SK-N-SH treated with all-trans-retinoic acid at 6 μM for 48 hours (cell line): Measurements from ENCODE around the gene USE1.

Experiments
- ATAC-seq: fragments of 200-7000 bp; cut with Tn5 transposase; 3 replicates; pipeline ENCODE4 v1.9.1; 2020; ENCODE audit warnings: mild to moderate bottlenecking, moderate library complexity
- BACH2 ChIP-seq: fragments of 250-450 bp; sonication (Bioruptor Pico); IDR thresholded peaks from 2 replicates; pipeline ENCODE4 v1.9.0; 2021; ENCODE audit warnings: mild to moderate bottlenecking, borderline replicate concordance
- CREB5 ChIP-seq: fragments of 250-450 bp; sonication (Bioruptor Pico); IDR thresholded peaks from 2 replicates; pipeline ENCODE4 v1.5.1; 2020; ENCODE audit warnings: low read depth, mild to moderate bottlenecking, moderate library complexity
- CSDC2 ChIP-seq: fragments of 250-450 bp; sonication (Bioruptor Pico); IDR thresholded peaks from 2 replicates; pipeline ENCODE4 v1.5.0; 2020; ENCODE audit warnings: mild to moderate bottlenecking, moderate library complexity
- CSRNP3 ChIP-seq: fragments of 250-450 bp; sonication (Bioruptor Pico); IDR thresholded peaks from 2 replicates; pipeline ENCODE4 v1.5.1; 2021; ENCODE audit warnings: mild to moderate bottlenecking, moderate library complexity
- ESRRG ChIP-seq: fragments of 250-450 bp; sonication (Bioruptor Pico); IDR thresholded peaks from 2 replicates; pipeline ENCODE4 v1.6.1; 2021; ENCODE audit warnings: mild to moderate bottlenecking
- ISL1 ChIP-seq: fragments of 250-450 bp; sonication (Bioruptor Pico); IDR thresholded peaks from 2 replicates; pipeline ENCODE4 v2.1.2; 2022; ENCODE audit warnings: mild to moderate bottlenecking, moderate library complexity
- OSR1 ChIP-seq: fragments of 250-450 bp; sonication (Bioruptor Pico); IDR thresholded peaks from 2 replicates; pipeline ENCODE4 v1.8.0; 2022; ENCODE audit warnings: moderate library complexity, mild to moderate bottlenecking, inconsistent platforms
- PATZ1 ChIP-seq: fragments of 250-450 bp; sonication (Bioruptor Pico); IDR thresholded peaks from 2 replicates; pipeline ENCODE4 v1.8.0; 2020; ENCODE audit warnings: mild to moderate bottlenecking, moderate library complexity, borderline replicate concordance
- POU6F1 ChIP-seq: fragments of 250-450 bp; sonication (Bioruptor Pico); IDR thresholded peaks from 2 replicates; pipeline ENCODE4 v1.8.0; 2021; ENCODE audit warnings: low read depth, mild to moderate bottlenecking, moderate library complexity, borderline replicate concordance
- PPARA ChIP-seq: fragments of 250-450 bp; sonication (Bioruptor Pico); IDR thresholded peaks from 2 replicates; pipeline ENCODE4 v1.5.0; 2020; ENCODE audit warnings: mild to moderate bottlenecking, borderline replicate concordance
- RARB ChIP-seq: fragments of 250-450 bp; sonication (Bioruptor Pico); IDR thresholded peaks from 2 replicates; pipeline ENCODE4 v1.8.0; 2021; ENCODE audit warnings: mild to moderate bottlenecking, moderate library complexity
- SNAI2 ChIP-seq: fragments of 250-450 bp; sonication (Bioruptor Pico); IDR thresholded peaks from 2 replicates; pipeline ENCODE4 v1.5.0; 2020; ENCODE audit warnings: mild to moderate bottlenecking, moderate library complexity
- TCF4 ChIP-seq: fragments of 250-450 bp; sonication (Bioruptor Pico); IDR thresholded peaks from 2 replicates; pipeline ENCODE4 v1.8.0; 2021; ENCODE audit warnings: mild to moderate bottlenecking, moderate library complexity, borderline replicate concordance
- TSHZ2 ChIP-seq: fragments of 250-450 bp; sonication (Bioruptor Pico); IDR thresholded peaks from 2 replicates; pipeline ENCODE4 v1.5.0; 2020; ENCODE audit warnings: mild to moderate bottlenecking, moderate library complexity
- ZC3H10 ChIP-seq: fragments of 250-450 bp; sonication (Bioruptor Pico); IDR thresholded peaks from 2 replicates; pipeline ENCODE4 v1.5.1; 2021; ENCODE audit warnings: mild to moderate bottlenecking, moderate library complexity
- ZFP3 ChIP-seq: fragments of 250-450 bp; sonication (Bioruptor Pico); IDR thresholded peaks from 2 replicates; pipeline ENCODE4 v1.5.0; 2020; ENCODE audit warnings: mild to moderate bottlenecking, moderate library complexity
- ZFP30 ChIP-seq: fragments of 450-650 bp; formaldehyde crosslinking; IDR thresholded peaks from 2 replicates; pipeline ENCODE4 v1.5.0; 2022; ENCODE audit warnings: mild to moderate bottlenecking, moderate library complexity
- ZNF565 ChIP-seq: fragments of 450-650 bp; formaldehyde crosslinking; conservative IDR thresholded peaks from 2 replicates; pipeline ENCODE4 v1.5.0; 2020; ENCODE audit warnings: low read depth, mild to moderate bottlenecking, moderate library complexity
- ZNF70 ChIP-seq: fragments of 450-650 bp; formaldehyde crosslinking; IDR thresholded peaks from 2 replicates; pipeline ENCODE4 v1.5.0; 2020; ENCODE audit warnings: mild to moderate bottlenecking, moderate library complexity
- ZNF8 ChIP-seq: fragments of 450-650 bp; formaldehyde crosslinking; IDR thresholded peaks from 2 replicates; pipeline ENCODE4 v1.5.0; 2020; ENCODE audit warnings: mild to moderate bottlenecking, moderate library complexity

USE1 gene

GRCh38 chr19:17165715-17166114 is 49.4 kb upstream of the USE1 start (continued):
- TF ChIP-seq POU6F1 (CRISPR knock-in tag) (no peak), ISL1 (CRISPR knock-in tag) (no peak), CSDC2 (no peak)

GRCh38 chr19:17170538-17171297 is 44.4 kb upstream of the USE1 start:
- TF ChIP-seq OSR1 (CRISPR knock-in tag) = no peak
- TF ChIP-seq ZC3H10 (CRISPR knock-in tag) = no peak
- ATAC-seq = no peak

- no peak for ATAC-seq
- TF ChIP-seq ZC3H10 (CRISPR knock-in tag) (no peak), ESRRG (CRISPR knock-in tag) (no peak), CREB5 (CRISPR knock-in tag) (no peak), TSHZ2 (CRISPR knock-in tag) (no peak), PATZ1 (CRISPR knock-in tag) (no peak), ZNF8 (CRISPR knock-in tag) (no peak), ZFP3 (no peak), CSRNP3 (CRISPR knock-in tag) (no peak), ZFP30 (no peak), PPARA (CRISPR knock-in tag) (no peak), TCF4 (CRISPR knock-in tag) (no peak), CSDC2 (no peak), SNAI2 (no peak), OSR1 (CRISPR knock-in tag) (no peak), BACH2 (CRISPR knock-in tag) (no peak), ZNF565 (no peak), ISL1 (CRISPR knock-in tag) (no peak), RARB (CRISPR knock-in tag) (no peak), ZNF70 (CRISPR knock-in tag) (no peak)
Measured at GRCh38 chr19:17171874-17172273, 43.3 kb upstream of the USE1 start.
